Gastrocnemius medialis (tissue), 4 donors: ENCODE data around the gene GAL3ST3.

ENCODE experiments used
- CTCF ChIP-seq, 5 experiments: fragments of 450-650 bp in 3 of 5; fragments of 200-600 bp in 2 of 5; sonication (generic) in 2 of 5; IDR thresholded peaks in 4 of 5; conservative IDR thresholded peaks in 1 of 5; 1 replicate in 4 of 5; 2 replicates in 1 of 5; pipeline ENCODE4 v1.5.1; 2016 to 2019; ENCODE audit warnings: antibody characterized with exemption in 5 of 5, mild to moderate bottlenecking in 3 of 5, moderate library complexity in 3 of 5
- POLR2A ChIP-seq, 2 donors: fragments of 450-650 bp; IDR thresholded peaks; one replicate each; pipeline ENCODE4 v1.6.1; 2017; ENCODE audit warnings: antibody characterized with exemption in 2 of 2, mild to moderate bottlenecking in 2 of 2, moderate library complexity in 2 of 2

GRCh38 chr11:66089067-66089466 lies 40.1 kb upstream of the GAL3ST3 start:
- TF ChIP-seq CTCF (IDR thresholded peaks at IDR 0.05 in 4 of 5, conservative IDR thresholded peaks at IDR 0.05 in 1 of 5), result no peak
- no peak for TF ChIP-seq POLR2A (IDR thresholded peaks at IDR 0.05)
